ENCODE data around the gene SHD.
"Not testable (repeated sequence)": the region's sequence is repeated elsewhere in the genome, so short reads cannot be mapped to it uniquely, and the experiment has no call there.

SHD gene

DNA sequence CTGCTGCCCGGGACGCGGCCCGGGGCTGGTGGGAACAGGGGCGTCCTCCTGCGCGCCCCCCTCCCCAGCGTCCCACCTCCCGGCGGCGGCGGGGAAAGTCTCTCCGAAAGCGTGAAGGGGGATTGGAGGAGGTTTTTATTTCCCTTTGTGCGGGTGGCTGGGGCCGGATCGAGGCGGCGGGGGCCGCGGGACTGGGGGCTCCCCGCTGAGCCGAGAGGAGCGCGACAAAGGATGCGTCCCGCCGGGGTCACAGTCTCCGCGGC, 132 bp downstream of the SHD start:
- Mint-ChIP-seq H3K4me1 (ENCODE audit: low read depth) (peaks cover 5% of the 10 kb centered on the region), H3K36me3 (ENCODE audit: low read depth) (no peaks in the 10 kb centered on the region), H3K4me3 (no peak overlapping the region), H3K9me3 (no peaks in the 10 kb centered on the region), H3K27me3 (peaks cover 66% of the 10 kb centered on the region), H3K27ac (no peak overlapping the region)
- intact Hi-C loops (cut with micrococcal nuclease): no loop called here

GRCh38 chr19:4279530-4280422, 710 bp downstream of the SHD start:
- Mint-ChIP-seq H3K4me1 (ENCODE audit: low read depth) (peaks cover 11% of the 10 kb centered on the region), H3K4me3 (no peak overlapping the region), H3K36me3 (ENCODE audit: low read depth) (no peaks in the 10 kb centered on the region), H3K27ac (no peak overlapping the region), H3K9me3 (no peaks in the 10 kb centered on the region), H3K27me3 (peaks cover 72% of the 10 kb centered on the region)
- intact Hi-C loops (cut with micrococcal nuclease): no loop called here

DNA sequence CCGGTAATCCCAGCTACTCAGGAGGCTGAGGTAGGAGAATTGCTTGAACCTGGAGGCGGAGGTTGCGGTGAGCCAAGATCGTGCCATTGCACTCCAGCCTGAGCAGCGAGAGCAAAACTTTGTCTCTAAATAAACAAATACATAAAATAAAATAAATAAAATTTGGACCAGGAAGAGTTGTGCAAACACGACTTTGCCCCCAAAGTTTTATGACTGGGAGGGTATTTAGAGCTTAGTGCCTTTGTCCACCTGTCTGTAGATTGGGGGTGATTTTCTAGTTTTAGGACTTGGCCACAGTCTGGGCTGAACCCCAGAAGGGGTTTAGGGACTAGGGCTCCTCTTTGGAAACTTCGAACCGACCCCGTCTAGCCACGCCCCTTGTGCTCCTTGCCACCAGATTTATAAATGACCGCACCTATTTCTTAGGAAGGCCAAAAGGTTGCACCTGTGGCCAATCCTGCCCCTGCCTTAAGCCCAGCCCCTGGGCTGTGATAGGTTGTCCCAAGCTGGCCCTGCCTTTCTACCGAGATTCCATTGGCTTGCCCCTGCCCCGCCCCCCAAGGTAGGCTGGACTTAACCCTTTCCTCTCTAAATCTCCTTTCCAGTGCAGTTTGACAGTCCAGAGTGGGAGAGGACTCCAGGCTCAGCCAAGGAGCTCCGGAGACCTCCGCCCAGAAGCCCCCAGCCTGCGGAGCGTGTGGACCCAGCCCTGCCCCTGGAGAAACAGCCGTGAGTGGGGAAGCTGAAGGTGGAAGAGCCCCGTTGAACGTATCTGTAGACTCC, 5.3 kb downstream of the SHD start:
- H3K36me3 Mint-ChIP-seq (ENCODE audit: low read depth): no peaks in the 10 kb centered on the region
- H3K9me3 Mint-ChIP-seq: no peaks in the 10 kb centered on the region
- peaks cover 21% of the 10 kb centered on the region for H3K4me1 Mint-ChIP-seq (ENCODE audit: low read depth)
- H3K27me3 Mint-ChIP-seq: peaks cover 59% of the 10 kb centered on the region
- no peak overlapping the region for H3K27ac Mint-ChIP-seq
- intact Hi-C loops (cut with micrococcal nuclease): no loop called here
- no peak overlapping the region for H3K4me3 Mint-ChIP-seq

DNA sequence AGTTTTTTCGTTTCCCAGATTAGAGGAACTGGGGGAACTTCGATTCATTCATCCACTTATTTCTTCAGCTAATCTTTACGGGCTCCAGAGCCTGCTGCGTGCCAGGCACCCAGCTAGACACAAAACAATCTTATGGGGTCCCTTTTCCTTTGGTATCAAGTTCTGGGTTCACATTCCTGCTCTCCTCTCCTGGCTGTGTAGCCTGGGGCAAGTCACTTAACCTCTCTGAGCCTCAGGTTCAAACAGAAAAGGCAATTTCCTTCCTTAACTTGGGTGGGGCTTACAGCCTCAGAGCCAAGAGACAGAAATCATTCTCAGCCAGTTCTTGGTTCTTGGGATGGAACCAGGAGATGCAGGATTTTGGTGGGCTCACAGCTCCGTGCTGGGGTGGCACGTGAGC, 5.9 kb downstream of the SHD start:
- Mint-ChIP-seq H3K9me3 (no peaks in the 10 kb centered on the region), H3K27ac (no peak overlapping the region), H3K4me3 (no peak overlapping the region), H3K36me3 (ENCODE audit: low read depth) (no peaks in the 10 kb centered on the region), H3K27me3 (peaks cover 54% of the 10 kb centered on the region), H3K4me1 (ENCODE audit: low read depth) (peaks cover 16% of the 10 kb centered on the region)
- intact Hi-C loops (cut with micrococcal nuclease): no loop called here

GRCh38 chr19:4286141-4286540, 7.1 kb downstream of the SHD start:
- H3K27ac Mint-ChIP-seq; intact Hi-C loops (cut with micrococcal nuclease); H3K4me3 Mint-ChIP-seq; H3K36me3 Mint-ChIP-seq (ENCODE audit: low read depth); H3K9me3 Mint-ChIP-seq: not testable (repeated sequence)
- peaks cover 16% of the 10 kb centered on the region for H3K4me1 Mint-ChIP-seq (ENCODE audit: low read depth)
- peaks cover 43% of the 10 kb centered on the region for H3K27me3 Mint-ChIP-seq

DNA sequence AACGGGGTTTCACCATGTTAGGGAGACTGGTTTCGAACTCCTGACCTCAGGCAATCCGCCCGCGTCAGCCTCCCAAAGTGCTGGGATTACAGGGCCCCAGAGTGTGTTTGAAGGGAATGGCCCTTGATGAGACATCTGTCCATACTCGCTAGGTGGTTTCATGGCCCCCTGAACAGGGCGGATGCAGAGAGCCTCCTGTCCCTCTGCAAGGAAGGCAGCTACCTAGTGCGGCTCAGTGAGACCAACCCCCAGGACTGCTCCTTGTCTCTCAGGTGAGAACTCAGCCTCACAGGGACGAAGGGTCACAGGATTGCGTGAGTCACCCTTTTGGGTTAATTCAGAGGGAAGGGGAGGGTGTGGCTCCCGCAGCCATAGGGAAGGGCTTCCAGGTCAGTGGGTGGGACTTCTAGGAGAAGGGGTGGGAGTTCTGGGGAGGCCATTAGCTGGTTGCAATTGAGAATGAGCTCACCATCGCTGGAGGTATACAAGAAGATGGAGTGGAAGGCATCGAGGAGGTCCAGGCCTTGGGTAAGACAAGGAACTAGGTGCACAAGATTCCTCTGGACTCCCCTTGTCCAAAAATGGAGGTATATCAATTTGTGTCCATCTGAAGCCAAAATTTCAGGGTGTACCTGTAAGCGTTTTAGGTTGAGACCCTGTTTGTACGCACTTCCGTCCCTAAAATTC, 9.2 kb downstream of the SHD start:
- H3K36me3 Mint-ChIP-seq (ENCODE audit: low read depth): no peaks in the 10 kb centered on the region

GRCh38 chr19:4291184-4291732, 12.2 kb downstream of the SHD start:
- H3K27me3 Mint-ChIP-seq: peaks cover 7% of the 10 kb centered on the region
- H3K36me3 Mint-ChIP-seq (ENCODE audit: low read depth): no peaks in the 10 kb centered on the region
- H3K27ac Mint-ChIP-seq: no peak overlapping the region

More for the DNA sequence above, 9.2 kb downstream of the SHD start:
- Mint-ChIP-seq H3K27me3 (peaks cover 25% of the 10 kb centered on the region), H3K27ac (no peak overlapping the region), H3K9me3 (no peaks in the 10 kb centered on the region), H3K4me1 (ENCODE audit: low read depth) (peaks cover 16% of the 10 kb centered on the region), H3K4me3 (no peak overlapping the region)
- intact Hi-C loops (cut with micrococcal nuclease): no loop called here

GRCh38 chr19:4292515-4292914, 13.4 kb downstream of the SHD start:
- H3K9me3 Mint-ChIP-seq: no peaks in the 10 kb centered on the region
- peaks cover 6% of the 10 kb centered on the region for H3K4me1 Mint-ChIP-seq (ENCODE audit: low read depth)
- no peaks in the 10 kb centered on the region for H3K27me3 Mint-ChIP-seq
- no peaks in the 10 kb centered on the region for H3K36me3 Mint-ChIP-seq (ENCODE audit: low read depth)
- no peak overlapping the region for H3K27ac Mint-ChIP-seq
- no peak overlapping the region for H3K4me3 Mint-ChIP-seq
- intact Hi-C loops (cut with micrococcal nuclease): no loop called here

More at GRCh38 chr19:4291184-4291732, 12.2 kb downstream of the SHD start:
- no peak overlapping the region for H3K4me3 Mint-ChIP-seq
- no peaks in the 10 kb centered on the region for H3K9me3 Mint-ChIP-seq
- peaks cover 6% of the 10 kb centered on the region for H3K4me1 Mint-ChIP-seq (ENCODE audit: low read depth)
- intact Hi-C loops (cut with micrococcal nuclease): no loop called here

GRCh38 chr19:4294389-4294788, 15.3 kb downstream of the SHD start:
- intact Hi-C loops (cut with micrococcal nuclease): no loop called here
- Mint-ChIP-seq H3K27ac (no peak overlapping the region), H3K4me1 (ENCODE audit: low read depth) (no peaks in the 10 kb centered on the region), H3K36me3 (ENCODE audit: low read depth) (no peaks in the 10 kb centered on the region), H3K27me3 (no peaks in the 10 kb centered on the region), H3K9me3 (no peaks in the 10 kb centered on the region), H3K4me3 (no peak overlapping the region)

DNA sequence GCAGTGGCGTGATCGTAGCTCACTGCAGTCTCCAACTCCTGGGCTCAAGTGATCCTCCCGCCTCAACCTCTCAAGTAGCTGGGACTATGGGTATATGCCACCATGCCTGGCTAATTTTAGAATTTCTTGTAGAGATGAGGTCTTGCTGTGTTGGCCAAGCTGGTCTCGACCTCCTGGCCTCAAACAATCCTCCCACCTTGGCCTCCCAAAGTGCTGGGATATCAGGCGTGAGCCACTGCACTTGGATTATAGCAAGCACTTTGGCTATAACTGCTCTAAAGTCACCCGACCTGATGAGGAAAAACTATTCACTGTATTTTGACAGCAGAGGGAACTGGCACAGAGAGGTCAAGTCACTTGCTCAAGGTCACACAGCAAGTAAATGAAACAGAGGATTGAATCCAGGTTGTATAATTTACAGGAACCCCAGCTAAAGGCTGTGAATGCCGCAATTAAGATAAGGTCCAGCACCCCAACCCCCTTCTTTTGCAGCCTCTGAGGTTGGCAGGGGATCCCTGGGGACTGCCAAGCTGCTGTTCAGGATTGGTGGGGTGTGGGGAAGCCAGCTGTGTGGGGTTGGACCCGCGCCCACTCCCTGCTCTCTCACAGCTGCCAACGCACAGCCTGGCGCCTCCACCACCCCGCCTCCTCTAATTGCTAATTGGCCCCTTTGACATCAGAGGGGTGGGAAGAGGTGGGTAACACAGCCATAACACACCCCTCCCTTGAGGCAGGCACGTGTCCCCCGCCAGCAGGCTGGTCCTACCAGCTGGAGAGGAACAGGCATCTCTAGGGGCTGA, 17.1 kb downstream of the SHD start:
- Mint-ChIP-seq H3K4me3 (no peak overlapping the region), H3K4me1 (ENCODE audit: low read depth) (no peaks in the 10 kb centered on the region), H3K27me3 (peaks cover 3% of the 10 kb centered on the region), H3K36me3 (ENCODE audit: low read depth) (no peaks in the 10 kb centered on the region), H3K9me3 (no peaks in the 10 kb centered on the region), H3K27ac (no peak overlapping the region)
- intact Hi-C loops (cut with micrococcal nuclease): no loop called here

GRCh38 chr19:4297901-4298809, 19.1 kb downstream of the SHD start:
- Mint-ChIP-seq H3K36me3 (ENCODE audit: low read depth) (no peaks in the 10 kb centered on the region), H3K4me1 (ENCODE audit: low read depth) (peaks cover 7% of the 10 kb centered on the region), H3K4me3 (no peak overlapping the region), H3K27me3 (peaks cover 11% of the 10 kb centered on the region), H3K27ac (no peak overlapping the region), H3K9me3 (no peaks in the 10 kb centered on the region)
- intact Hi-C loops (cut with micrococcal nuclease): no loop called here

- Mint-ChIP-seq H3K36me3 (ENCODE audit: low read depth) (no peaks in the 10 kb centered on the region), H3K27ac (no peak overlapping the region), H3K27me3 (peaks cover 15% of the 10 kb centered on the region), H3K9me3 (no peaks in the 10 kb centered on the region), H3K4me3 (no peak overlapping the region), H3K4me1 (ENCODE audit: low read depth) (peaks cover 7% of the 10 kb centered on the region)
- intact Hi-C loops (cut with micrococcal nuclease): no loop called here
Observed at GRCh38 chr19:4298810-4299550, 19.9 kb downstream of the SHD start.

Measured in dendritic cell treated with granulocyte-macrophage colony-stimulating factor and Interleukin-4, amounts not matched to agents 40 ng/mL and 50 ng/mL, for 4 days (primary cell).